ENCODE data around the gene C4BPA. TPM values are rescaled to one million over a fixed set of nuclear protein-coding genes. Genes with fewer than 3 reads are reported as not detected.

The C4BPA gene
- polyA plus RNA-seq, 3 donors from 2014 or later, result not detected

DNA sequence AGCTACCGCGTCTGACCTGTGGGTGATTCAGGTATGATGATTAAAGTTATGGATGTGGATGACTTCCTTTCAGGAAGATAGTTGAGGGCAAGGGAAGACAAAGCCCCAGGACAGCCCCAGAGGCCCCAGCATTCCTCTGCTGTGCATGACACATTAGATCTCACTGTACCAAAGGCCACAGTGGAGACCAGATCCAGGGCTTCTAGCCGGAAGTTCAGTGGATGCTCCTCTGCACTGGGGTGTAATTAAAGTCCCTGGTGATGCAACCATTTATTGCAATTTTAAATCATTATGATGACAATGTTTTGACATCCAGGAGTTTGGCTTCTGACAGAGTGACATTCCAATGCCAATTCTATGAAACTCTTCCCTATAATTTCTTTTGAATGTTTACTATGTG lies 5.0 kb downstream of the C4BPA start:
- H3K4me1 Mint-ChIP-seq, result no peaks in the 10 kb centered on the region
- H3K27me3 Mint-ChIP-seq (ENCODE audit: low read depth in 3 of 3), result peaks cover 11 to 17% (median 11%) of the 10 kb centered on the region in 3 donors
- DNase-seq, result no peak
- no peaks in the 10 kb centered on the region for H3K9me3 Mint-ChIP-seq
- no peak overlapping the region for H3K4me3 Mint-ChIP-seq
- H3K36me3 Mint-ChIP-seq, result peaks cover 0 to 2% (median 0%) of the 10 kb centered on the region in 3 donors
- H3K27ac Mint-ChIP-seq, result no peak overlapping the region

DNA sequence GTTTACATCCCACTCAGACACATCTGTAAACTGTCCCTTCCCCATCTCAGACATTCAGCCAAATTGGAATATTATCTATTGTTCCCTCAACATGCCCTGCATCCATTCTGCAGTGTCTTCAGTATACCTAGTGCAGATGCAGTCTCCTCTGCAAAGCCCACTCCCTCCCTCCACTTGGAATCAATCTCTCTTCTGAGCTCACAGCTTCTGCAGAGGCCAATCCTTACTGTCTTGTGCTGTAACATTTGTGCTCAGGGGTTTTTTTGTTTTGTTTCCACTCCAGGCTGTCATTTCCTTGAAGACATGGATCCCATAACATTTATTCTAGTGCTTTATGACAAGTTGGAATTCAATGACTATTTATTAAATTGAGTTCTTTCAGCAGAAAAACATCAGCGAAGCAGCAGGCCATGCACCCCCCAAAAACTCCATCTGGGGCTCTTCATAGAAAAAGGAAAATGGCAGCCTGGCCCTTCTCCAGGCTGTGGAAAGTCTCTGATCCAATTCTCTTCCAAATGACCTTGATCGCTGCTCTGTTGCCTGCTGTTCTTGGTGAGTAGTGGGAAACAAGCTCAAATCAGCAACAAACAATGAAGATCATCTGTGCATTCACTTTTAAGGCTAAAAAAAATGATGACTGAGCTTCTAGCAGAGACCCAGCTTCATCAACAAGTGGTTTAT lies 8.7 kb downstream of the C4BPA start:
- H3K36me3 Mint-ChIP-seq, result peaks cover 0 to 2% (median 0%) of the 10 kb centered on the region in 3 donors
- peaks cover 8 to 11% (median 10%) of the 10 kb centered on the region in 3 donors for H3K27me3 Mint-ChIP-seq (ENCODE audit: low read depth in 3 of 3)
- H3K4me3 Mint-ChIP-seq, result no peak overlapping the region
- H3K4me1 Mint-ChIP-seq, result no peaks in the 10 kb centered on the region
- no peak overlapping the region for H3K27ac Mint-ChIP-seq
- no peak for DNase-seq
- no peaks in the 10 kb centered on the region for H3K9me3 Mint-ChIP-seq

DNA sequence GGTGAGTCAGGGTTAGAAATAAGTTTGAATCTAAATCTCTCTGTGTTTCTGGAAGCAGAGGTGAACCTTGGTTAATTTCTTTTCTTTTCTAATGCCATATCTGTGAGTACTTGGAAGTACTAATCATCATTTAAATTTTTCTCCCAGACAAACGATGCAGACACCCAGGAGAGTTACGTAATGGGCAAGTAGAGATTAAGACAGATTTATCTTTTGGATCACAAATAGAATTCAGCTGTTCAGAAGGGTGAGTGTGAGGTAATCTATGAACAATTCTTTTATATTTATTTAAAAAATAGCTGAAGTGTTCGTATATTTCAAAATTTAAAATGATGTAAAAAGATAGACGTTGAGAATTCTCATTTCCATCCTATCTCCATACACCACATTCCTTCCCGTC lies 11.2 kb downstream of the C4BPA start:
- Mint-ChIP-seq H3K4me1 (no peaks in the 10 kb centered on the region), H3K36me3 (no peaks in the 10 kb centered on the region), H3K27me3 (ENCODE audit: low read depth in 3 of 3) (peaks cover 4 to 10% (median 8%) of the 10 kb centered on the region in 3 donors), H3K9me3 (no peaks in the 10 kb centered on the region), H3K27ac (no peak overlapping the region), H3K4me3 (no peak overlapping the region)
- DNase-seq, result no peak

DNA sequence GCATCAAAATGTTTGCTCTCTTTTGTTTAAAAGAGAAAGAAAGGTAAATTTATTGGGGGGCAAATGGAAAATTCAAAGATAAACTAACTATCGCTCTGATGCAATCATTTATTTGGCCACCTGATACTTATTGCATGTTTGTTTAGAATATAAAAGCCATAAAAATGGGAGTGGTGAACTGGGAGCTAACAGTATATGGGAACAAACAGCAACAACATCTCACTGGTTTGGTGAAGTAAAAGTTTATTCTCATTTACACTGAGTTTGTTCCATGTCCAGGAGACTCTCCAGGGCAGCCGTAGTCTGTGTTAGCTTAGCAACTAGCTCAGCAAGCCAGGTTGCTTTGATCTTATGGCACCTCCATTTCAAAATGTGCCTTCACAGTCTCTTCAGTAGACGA lies 20.4 kb downstream of the C4BPA start:
- Mint-ChIP-seq H3K27ac (no peak overlapping the region), H3K9me3 (peaks cover 12 to 22% (median 17%) of the 10 kb centered on the region in 6 donors), H3K4me3 (no peak overlapping the region), H3K4me1 (no peaks in the 10 kb centered on the region), H3K36me3 (peaks cover 4 to 12% (median 11%) of the 10 kb centered on the region in 3 donors), H3K27me3 (ENCODE audit: low read depth in 3 of 3) (peaks cover under 1 to 12% (median 8%) of the 10 kb centered on the region in 3 donors)
- no peak for DNase-seq

DNA sequence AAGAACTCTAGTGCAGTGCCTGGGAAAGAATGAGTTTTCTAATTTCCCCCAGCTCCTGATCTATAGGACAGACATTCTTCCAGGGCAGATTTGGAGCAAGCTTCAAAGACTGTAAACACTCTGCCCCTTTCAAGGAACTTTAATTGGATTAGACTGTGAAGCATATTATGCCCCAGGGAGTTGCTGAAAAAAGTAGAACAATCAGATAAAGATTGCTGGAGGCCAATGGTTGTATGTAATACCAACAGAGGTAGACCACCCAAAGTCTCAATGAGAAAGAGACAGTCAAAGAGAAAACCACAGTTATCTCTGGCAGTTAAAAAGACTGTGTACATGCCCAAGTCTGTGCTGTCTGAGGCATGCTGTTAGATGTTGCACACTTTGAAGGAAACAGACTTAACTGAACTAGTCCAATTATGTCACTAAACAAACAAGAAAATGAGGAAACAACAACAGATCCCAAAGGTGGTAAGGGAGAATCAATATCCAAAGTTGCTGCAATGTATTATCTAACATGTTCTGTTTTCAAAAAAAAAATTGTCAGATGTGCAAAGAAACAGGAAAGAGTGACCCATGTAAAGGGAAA lies 24.4 kb downstream of the C4BPA start:
- peaks cover 5 to 12% (median 12%) of the 10 kb centered on the region in 3 donors for H3K36me3 Mint-ChIP-seq
- peaks cover 15 to 31% (median 25%) of the 10 kb centered on the region in 6 donors for H3K9me3 Mint-ChIP-seq
- no peak overlapping the region for H3K27ac Mint-ChIP-seq
- no peak for DNase-seq
- H3K4me1 Mint-ChIP-seq, result no peaks in the 10 kb centered on the region
- H3K4me3 Mint-ChIP-seq, result no peak overlapping the region
- peaks cover 3 to 12% (median 6%) of the 10 kb centered on the region in 3 donors for H3K27me3 Mint-ChIP-seq (ENCODE audit: low read depth in 3 of 3)

DNA sequence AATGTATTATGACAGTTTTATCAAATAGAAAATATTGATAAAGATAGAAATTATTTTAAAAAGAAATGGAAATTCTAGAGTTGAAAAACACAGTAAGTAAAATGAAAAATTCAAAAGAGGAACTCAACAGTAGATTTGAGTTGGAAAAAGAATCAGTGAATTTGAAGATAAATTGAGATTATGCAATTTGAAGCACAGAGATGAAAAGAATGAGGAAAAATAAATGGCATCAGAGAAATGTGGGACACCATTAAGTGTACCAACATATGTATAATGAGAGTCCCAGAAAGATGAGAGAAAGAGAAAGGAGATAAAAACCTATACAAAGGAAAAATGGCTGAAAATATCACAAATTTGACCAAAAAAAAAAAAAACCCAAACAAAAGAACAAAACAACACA lies 25.0 kb downstream of the C4BPA start:
- H3K36me3 Mint-ChIP-seq, result peaks cover 5 to 12% (median 12%) of the 10 kb centered on the region in 3 donors
- H3K4me1 Mint-ChIP-seq, result no peaks in the 10 kb centered on the region
- H3K27me3 Mint-ChIP-seq (ENCODE audit: low read depth in 3 of 3), result peaks cover 3 to 11% (median 4%) of the 10 kb centered on the region in 3 donors
- peaks cover 15 to 31% (median 25%) of the 10 kb centered on the region in 6 donors for H3K9me3 Mint-ChIP-seq
- H3K27ac Mint-ChIP-seq, result no peak overlapping the region
- no peak overlapping the region for H3K4me3 Mint-ChIP-seq
- DNase-seq, result no peak

DNA sequence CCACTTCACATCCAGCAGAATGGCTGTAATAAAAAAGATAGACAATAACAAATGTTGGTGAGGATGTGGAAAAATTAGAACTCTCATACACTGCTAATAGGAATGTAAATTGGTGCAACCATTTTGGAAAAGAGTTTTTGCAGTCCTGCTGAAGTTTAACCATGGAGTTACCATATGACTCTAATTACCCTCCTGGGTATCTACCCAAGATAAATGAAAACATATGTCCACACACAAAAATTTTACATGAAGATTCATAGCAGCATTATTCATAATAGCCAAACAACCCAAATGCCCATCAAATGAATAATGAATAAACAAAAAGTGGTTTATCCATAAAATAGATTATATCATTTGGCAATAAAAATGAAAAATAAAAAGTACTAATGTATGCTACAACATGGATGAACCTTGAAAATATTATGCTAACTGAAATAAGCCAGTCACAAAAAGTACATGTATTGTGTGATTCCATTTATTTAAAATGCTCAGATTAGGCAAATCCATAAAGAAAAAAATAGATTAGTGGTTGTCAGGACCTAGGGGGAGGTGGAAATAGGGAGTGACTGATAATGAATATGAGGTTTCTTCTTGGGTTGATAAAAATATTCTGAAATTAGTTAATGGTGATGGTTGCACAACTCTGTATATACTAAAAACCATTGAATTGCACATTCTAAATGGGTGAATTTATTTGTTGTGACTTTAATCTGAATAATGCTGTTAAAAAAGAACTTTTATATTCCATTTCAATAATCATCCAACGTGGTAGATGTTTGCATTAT lies 26.4 kb downstream of the C4BPA start:
- Mint-ChIP-seq H3K27ac (no peak overlapping the region), H3K27me3 (ENCODE audit: low read depth in 3 of 3) (peaks cover 0 to 11% (median 3%) of the 10 kb centered on the region in 3 donors), H3K9me3 (peaks cover 15 to 31% (median 25%) of the 10 kb centered on the region in 6 donors), H3K4me1 (no peaks in the 10 kb centered on the region), H3K36me3 (peaks cover 5 to 12% (median 12%) of the 10 kb centered on the region in 3 donors), H3K4me3 (no peak overlapping the region)
- no peak for DNase-seq

DNA sequence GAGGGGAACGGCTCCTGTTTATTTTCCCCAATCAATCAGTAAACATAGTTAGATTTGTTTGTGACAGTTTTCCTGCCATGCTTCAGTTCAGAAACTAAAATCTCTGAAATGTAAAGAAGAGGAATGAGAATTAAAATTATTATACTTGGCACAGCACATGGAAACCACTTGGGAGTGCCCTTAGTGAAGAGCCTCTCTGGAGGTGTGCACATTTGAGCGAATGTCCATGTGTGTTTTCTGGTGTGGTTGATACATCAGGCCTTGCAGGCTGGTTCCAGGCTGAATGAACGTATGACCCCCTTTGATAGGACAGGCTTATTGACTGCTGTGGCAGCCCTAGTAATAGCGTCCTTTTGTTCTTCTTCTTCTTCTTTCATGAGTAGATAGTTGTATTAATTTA lies 27.1 kb downstream of the C4BPA start:
- Mint-ChIP-seq H3K27ac (no peak overlapping the region), H3K4me1 (no peaks in the 10 kb centered on the region), H3K27me3 (ENCODE audit: low read depth in 3 of 3) (peaks cover 2 to 16% (median 3%) of the 10 kb centered on the region in 3 donors), H3K36me3 (peaks cover 5 to 12% (median 12%) of the 10 kb centered on the region in 3 donors), H3K9me3 (peaks cover 15 to 31% (median 25%) of the 10 kb centered on the region in 6 donors), H3K4me3 (no peak overlapping the region)
- DNase-seq, result no peak

DNA sequence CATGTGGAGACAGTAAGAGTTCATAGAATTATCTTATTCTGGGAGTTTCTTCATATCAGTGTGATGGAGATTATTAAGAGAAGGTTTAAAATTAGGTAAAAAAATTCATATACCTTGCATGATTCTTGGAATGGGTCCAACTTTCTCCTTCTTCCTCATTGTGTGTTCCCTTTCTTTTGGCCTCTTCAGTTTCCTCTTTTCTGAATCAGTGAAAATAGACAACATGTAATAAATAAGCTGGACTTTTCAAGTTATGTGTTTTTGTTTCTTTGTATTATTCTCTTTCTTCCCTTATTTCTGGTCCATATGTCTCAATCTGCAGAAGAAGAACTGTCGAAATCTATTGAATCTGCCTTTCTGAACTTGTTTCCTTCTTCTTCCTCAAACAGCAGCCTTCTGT lies 30.5 kb downstream of the C4BPA start:
- Mint-ChIP-seq H3K4me1 (no peaks in the 10 kb centered on the region), H3K27ac (no peak overlapping the region), H3K27me3 (ENCODE audit: low read depth in 3 of 3) (peaks cover 2 to 16% (median 2%) of the 10 kb centered on the region in 3 donors), H3K9me3 (peaks cover 4 to 14% (median 7%) of the 10 kb centered on the region in 6 donors), H3K36me3 (no peaks in the 10 kb centered on the region), H3K4me3 (no peak overlapping the region)
- no peak for DNase-seq

DNA sequence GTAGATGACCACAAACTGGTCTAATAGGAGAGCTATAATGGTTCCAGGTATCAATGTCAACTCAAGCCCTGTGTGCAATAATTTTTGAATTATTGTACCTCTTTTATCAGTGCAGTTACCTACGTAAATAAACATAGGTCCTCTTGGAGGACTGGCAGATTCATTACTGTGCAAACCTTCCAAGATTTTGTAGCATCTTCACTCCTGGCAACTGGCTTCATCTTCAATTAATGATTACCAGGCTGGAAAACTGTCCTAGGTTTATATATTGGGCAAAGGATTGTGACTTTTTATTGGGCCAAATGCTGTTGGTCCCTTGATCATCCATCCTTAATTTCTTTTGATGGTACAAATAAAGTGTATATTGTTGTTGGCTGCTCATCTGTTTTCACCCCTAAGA lies 35.6 kb downstream of the C4BPA start:
- Mint-ChIP-seq H3K4me3 (no peak overlapping the region), H3K27ac (no peak overlapping the region), H3K4me1 (no peaks in the 10 kb centered on the region), H3K27me3 (ENCODE audit: low read depth in 3 of 3) (peaks cover 1 to 16% (median 2%) of the 10 kb centered on the region in 3 donors), H3K9me3 (peaks cover 0 to 4% (median 0%) of the 10 kb centered on the region in 6 donors), H3K36me3 (no peaks in the 10 kb centered on the region)
- DNase-seq, result no peak

DNA sequence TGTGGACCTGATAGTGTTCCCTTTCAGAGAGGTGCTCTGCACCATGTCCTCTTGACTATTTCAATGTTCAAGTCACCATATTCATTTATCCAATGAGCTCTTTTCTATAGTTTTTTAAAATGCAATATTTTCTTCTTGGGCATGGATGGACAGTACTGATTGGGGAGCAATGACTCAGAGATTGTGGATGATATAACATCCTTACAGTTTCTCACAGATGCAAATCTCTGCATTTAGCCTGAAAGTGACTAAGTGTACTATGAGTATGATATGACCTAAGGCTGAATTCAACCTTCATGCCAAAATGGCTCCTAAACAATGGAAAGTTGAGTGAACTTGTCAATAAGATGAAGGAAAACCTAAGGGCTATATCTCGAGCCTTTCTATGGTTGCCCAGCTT lies 36.5 kb downstream of the C4BPA start:
- Mint-ChIP-seq H3K27ac (no peak overlapping the region), H3K27me3 (ENCODE audit: low read depth in 3 of 3) (peaks cover 1 to 13% (median 2%) of the 10 kb centered on the region in 3 donors), H3K4me3 (no peak overlapping the region), H3K36me3 (no peaks in the 10 kb centered on the region), H3K4me1 (no peaks in the 10 kb centered on the region), H3K9me3 (peaks cover 0 to 4% (median 0%) of the 10 kb centered on the region in 6 donors)
- DNase-seq, result no peak

DNA sequence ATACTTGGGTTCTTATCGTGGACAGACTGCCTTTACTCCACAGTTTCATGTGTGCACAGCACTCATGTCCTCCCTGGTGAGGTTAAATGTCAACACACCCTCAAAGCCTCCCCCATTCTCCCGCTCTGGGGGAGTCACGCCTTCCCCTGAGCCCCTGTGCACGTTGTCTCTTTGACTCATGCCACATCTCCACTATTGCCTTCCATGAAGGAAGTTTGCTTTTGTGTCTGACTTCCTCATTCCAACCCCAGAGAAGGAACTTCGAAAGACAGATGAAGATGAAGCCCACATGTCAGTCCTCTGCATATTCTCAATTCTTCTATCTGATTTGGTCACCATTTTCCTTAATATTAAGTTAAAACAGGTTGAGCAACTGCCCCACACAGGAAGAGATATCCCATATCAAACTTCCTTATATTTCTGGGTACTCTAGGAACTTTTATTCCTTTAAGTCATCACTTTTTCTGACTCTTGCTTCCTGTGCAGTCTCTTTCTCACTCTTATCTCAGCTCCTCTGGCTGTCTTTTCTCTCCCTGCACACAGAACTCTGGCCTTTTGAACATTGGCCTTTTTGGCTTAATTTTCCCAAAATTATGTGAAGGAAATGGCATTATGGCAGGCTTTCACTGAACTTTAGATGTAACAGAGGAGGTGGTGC lies 41.5 kb downstream of the C4BPA start:
- Mint-ChIP-seq H3K4me1 (no peaks in the 10 kb centered on the region), H3K9me3 (peaks cover 0 to 2% (median 0%) of the 10 kb centered on the region in 6 donors), H3K27ac (no peak overlapping the region), H3K36me3 (no peaks in the 10 kb centered on the region), H3K27me3 (ENCODE audit: low read depth in 3 of 3) (peaks cover 0 to 6% (median 1%) of the 10 kb centered on the region in 3 donors), H3K4me3 (no peak overlapping the region)
- no peak for DNase-seq

DNA sequence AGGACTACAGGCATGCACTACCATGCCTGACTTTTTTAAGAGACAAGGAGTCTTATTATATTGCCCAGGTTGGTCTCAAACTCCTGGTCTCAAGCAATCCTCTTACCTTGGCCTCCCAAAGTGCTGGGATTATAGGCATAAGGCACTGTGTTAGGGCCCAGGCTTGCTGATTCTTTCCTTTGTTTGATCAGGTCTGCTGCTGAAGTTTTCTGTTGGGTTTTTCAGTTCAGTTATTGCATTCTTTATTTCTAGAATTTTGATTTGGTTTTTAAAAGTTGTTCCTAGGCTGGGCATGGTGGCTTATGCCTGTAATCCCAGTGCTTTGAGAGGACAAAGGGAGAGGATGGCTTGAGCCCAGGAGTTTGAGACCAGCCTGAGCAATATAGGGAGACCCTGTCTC lies 47.9 kb downstream of the C4BPA start:
- no peak for DNase-seq
- Mint-ChIP-seq H3K27ac (no peak overlapping the region), H3K4me3 (no peak overlapping the region), H3K36me3 (peaks cover 0 to 7% (median 0%) of the 10 kb centered on the region in 3 donors), H3K9me3 (peaks cover 3 to 18% (median 11%) of the 10 kb centered on the region in 6 donors), H3K4me1 (no peaks in the 10 kb centered on the region), H3K27me3 (ENCODE audit: low read depth in 3 of 3) (peaks cover 0 to 4% (median 3%) of the 10 kb centered on the region in 3 donors)
